ENCODE results near the gene DLX6. TPM values are rescaled to one million over a fixed set of nuclear protein-coding genes. Genes with fewer than 3 reads are reported as not detected.
A peak's percentile ranks its signal among the peaks of the same experiment; 100 is the strongest.

The DLX6 gene
- total RNA-seq, result under 1 TPM in 1 of 2 donors, not detected in 1; 0.24 TPM
- long read RNA-seq, result 0 reads

DNA sequence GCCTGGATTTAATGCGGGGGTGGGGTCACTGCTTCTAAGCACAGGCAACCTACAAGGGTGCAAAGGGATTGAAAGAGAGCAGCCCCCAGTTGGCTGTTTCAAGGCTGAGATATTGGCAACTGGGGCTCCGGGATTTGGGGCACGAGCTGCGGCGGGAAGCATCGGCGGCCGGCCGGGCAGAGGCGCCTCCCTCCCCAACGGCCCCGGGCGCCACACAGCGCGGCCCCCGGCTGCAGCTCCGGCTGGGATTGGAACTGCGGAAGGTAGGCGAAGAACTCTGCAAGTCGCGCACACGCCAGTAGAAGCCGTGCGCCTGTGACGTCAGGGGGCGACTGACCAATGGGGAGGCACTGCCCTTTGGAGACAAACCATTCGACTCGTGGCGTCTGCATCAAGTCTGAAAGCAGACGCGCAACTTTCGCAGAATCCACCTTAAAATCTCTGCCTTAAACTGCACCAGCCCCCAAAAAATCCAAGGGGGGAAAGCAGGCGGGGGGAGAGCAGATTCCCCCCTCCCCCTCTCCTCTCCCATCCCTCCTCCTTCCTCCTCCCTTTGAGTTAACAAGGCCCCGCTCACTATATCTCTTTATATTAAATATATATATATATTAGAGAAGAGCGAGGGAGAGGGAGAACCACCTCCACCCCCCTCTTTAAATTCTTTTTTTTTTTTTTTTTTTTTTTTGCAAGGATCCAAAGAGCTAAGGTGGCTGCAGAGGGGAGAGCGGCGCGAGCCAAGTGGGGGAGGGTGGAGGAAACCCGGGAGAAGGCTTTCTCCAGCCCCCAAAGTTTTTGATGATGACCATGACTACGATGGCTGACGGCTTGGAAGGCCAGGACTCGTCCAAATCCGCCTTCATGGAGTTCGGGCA is at the start of gene DLX6:
Gene DLX6 (plus strand): TSS at position 371 of the 872 bp plus-strand sequence. CDS start 425 bp downstream, at position 796.
- ATAC-seq, result peak; percentile 20 to 46

DNA sequence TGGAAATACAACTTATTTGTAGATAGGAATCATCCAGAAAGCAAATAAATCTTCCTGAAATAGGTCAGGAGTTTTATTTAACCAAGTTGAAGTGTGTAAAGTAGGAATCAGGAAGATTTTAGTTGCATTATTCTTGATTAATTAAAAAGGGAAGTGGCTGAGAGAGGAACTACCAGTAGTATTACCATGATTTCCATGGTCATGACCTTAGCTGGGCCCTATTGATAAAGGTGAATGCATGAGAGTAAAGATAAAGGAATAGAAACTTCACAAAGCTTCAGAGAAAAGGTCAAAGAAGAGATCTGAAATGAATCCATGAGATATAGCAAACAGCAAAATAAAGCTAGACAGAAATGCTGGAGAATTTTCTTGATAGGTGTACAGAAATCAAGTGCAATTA is 46.2 kb upstream of the DLX6 start:
- DNase-seq, result no peak
- ATAC-seq, result no peak
- intact Hi-C loops (cut with DNase I), result no loop called here

More for the DNA sequence above, at the start of gene DLX6:
- peak; percentile 56 for DNase-seq
- intact Hi-C loops (cut with DNase I), result no loop called here

DNA sequence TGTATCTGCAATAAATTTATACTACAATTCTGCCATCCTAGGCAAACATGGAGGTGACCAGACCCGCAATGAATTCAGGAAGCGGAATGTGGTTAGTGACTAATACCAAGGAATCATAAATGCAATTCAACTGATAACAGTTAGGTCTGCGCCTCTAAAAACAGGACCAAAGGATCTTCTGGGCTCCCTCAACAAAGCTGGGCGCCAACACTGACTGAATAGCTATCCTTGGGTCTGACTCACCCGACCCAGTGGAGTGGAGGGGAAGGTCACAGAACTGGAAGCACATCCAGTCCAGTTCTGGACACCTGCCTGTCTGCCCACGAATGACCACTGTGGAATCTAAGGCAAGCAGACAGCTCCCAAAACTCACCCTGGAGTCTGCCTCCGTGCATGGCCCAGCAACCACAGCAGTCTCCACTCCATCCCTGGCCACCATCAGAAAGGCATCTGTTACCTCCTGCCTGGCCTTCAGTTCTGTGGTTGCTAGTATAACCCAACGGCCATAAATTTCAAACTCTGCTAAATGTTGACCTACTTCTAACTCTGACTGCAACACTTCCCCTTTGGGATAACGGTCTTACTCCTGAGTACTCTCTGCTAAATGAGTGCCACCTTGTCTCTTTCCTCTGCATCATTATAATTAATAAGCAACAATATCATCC is 43.0 kb upstream of the DLX6 start:
- ATAC-seq (no peak), DNase-seq (no peak)
- intact Hi-C loops (cut with DNase I), result no loop called here

DNA sequence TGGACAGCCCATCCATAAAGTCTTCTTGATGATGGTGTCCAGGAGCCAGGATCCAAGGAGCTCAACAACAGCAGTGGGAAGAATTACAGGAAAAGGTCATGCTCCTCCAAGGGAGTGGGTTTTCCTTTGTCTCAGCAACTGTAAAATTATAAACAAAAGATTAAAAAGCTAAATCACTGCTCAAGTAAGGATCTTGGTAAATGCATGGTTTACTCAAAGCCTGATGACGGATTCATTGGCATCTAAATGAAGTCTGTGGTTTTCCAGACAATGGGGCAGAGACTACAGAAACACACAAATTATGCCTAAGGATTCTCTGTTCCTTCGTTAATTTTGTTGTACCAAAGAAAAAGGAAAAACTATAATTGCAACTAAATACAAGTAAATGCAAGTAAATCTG is 36.4 kb upstream of the DLX6 start:
- DNase-seq (no peak), ATAC-seq (no peak)
- intact Hi-C loops (cut with DNase I), result no loop called here

DNA sequence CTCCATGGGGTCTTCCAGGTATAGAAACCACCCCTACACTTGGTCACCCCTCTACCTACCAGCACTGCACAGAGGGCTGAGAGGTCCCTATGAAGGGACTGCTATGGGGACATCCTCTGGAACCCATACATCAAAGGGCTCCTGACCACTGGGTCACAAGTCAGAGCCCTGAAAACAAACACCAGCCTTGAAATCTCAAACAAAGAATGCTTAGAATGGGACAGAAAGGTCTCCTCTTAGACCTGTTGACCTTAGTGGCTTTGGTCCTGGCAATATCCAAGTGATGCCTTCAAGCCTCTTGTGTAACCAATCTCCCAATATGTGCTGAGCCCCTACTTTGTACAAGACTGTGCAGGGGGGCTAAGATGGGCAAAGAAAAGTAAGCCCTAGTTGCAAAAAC is 34.6 kb upstream of the DLX6 start:
- DNase-seq (no peak), ATAC-seq (no peak)
- intact Hi-C loops (cut with DNase I), result no loop called here

DNA sequence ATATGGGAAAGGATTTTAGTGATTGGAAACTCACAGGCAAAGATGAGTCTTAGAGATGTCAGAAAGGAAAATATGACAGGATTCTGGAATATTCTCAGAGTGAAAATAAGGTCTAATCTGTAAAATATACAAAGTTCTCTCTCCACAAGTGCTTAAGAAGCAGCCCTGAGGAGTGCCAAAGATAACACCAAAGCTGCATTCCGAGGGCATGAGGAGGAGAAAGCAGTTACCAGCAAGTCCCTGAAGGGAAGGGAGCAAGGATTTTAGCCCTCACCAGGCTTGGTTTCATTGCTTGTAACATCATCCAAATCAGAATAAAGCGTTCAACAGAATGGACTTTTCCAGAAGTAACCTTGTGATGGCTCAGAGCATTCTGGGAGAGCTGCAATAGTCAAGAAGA is 31.4 kb upstream of the DLX6 start:
- intact Hi-C loops (cut with DNase I), result no loop called here
- peak in 1 of 2 donors; percentile 22 for ATAC-seq
- DNase-seq, result no peak

DNA sequence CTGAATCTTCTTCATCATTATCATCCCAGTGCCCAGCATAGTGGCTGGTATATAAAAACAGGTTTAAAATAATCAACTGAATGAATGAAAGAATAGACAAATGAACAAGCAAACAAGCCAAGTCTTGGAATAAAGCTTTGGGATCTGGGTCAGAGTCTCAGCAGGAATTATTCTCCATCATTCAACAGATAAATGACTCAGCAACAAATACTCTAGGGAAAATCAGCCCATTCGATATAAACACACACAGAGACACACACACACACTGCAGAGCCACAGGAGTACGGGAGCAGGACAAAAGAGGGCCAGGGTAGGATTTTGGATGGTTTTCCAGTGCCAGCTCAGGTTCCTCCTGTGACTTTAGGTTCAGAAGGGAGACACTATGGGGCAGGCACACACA is 29.2 kb upstream of the DLX6 start:
- ATAC-seq (no peak), DNase-seq (no peak)
- intact Hi-C loops (cut with DNase I), result no loop called here

DNA sequence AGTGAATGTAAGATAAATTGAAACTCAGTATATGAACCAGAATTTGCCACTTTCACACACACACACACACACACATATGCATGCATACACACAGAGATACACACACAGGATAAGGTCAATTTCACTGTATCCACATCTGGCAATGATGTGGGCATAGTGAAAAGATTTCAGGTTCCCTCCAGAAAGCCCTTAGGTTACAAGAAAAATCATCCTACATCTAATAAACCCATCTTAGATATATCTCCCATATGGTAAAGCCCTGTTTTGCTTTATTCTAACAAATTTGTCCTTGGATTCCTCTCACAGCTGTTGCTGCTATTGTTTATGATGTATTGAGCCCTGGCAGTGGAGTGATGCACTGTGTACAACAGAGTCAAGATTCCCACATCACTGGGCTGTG is 27.9 kb upstream of the DLX6 start:
- ATAC-seq (no peak), DNase-seq (no peak)
- intact Hi-C loops (cut with DNase I), result no loop called here

GRCh38 chr7:96979551-96980276 is 25.6 kb upstream of the DLX6 start:
- DNase-seq, result no peak
- no peak for ATAC-seq
- intact Hi-C loops (cut with DNase I), result no loop called here

DNA sequence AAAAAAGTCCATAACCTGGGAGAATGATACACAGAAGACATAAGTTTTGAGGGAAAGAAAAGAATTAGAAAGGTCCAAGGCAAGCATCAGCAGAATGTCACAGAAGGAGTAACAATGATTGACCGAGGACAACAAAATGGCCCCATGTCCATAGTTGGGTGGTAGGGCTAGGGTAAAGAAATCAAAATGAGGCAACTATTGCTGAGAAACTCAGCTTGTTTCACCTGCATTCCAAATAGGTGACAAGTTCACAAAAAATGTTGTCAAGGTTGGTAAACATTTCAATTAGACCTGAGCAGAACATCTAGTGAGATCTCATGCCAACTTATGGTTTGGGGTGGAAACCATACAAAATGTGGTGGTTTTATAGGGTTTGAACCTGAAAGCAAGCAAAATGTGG is 22.8 kb upstream of the DLX6 start:
- ATAC-seq, result no peak
- DNase-seq, result no peak
- intact Hi-C loops (cut with DNase I), result no loop called here

DNA sequence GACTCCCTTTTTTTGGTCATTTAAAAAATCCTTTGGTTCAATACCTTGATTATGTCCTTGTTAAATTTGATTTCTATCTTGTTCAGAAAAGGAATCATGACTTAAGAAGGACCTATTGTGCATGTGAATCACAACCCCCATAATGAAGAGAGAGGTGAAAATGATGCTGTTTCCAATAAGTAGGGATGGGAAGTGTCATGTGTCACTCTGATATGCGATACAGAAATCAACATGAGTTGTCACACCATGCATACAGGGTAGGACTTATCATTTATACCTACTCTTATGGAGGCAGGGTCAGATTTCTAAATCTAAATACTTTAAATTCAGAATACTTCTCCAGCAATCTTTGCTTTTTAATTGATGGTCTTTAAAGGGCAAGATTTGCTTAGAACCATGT is 19.4 kb upstream of the DLX6 start:
- DNase-seq (no peak), ATAC-seq (no peak)
- intact Hi-C loops (cut with DNase I), result no loop called here

DNA sequence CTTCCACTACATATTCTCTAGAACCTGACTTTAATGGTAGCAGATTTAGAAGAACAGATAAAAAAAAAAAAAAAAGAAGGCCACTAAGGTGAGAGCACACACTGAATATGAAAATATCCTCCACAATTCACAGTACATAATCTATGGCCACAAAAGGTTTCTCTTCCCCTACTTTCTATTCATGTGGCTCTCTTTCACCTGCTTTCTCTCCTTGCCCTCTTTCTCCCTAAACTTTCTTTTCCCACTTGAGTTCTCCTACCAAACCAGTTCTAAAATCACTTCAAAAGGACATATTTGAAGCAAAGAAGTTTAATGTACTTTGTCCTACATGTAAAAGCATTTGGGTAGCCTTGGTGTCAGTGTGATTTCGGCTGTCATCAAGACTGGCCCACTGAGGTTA is 18.5 kb upstream of the DLX6 start:
- no peak for ATAC-seq
- intact Hi-C loops (cut with DNase I), result no loop called here
- DNase-seq, result no peak

- DNase-seq (no peak), ATAC-seq (no peak)
- intact Hi-C loops (cut with DNase I), result no loop called here
Measured at GRCh38 chr7:96987719-96988118, 17.6 kb upstream of the DLX6 start.

- DNase-seq (no peak), ATAC-seq (no peak)
- intact Hi-C loops (cut with DNase I), result no loop called here
Measured at GRCh38 chr7:96989241-96989858, 16.0 kb upstream of the DLX6 start.

- intact Hi-C loops (cut with DNase I), result no loop called here
- ATAC-seq (no peak), DNase-seq (no peak)
Measured at GRCh38 chr7:96989859-96990317, 15.5 kb upstream of the DLX6 start.

DNA sequence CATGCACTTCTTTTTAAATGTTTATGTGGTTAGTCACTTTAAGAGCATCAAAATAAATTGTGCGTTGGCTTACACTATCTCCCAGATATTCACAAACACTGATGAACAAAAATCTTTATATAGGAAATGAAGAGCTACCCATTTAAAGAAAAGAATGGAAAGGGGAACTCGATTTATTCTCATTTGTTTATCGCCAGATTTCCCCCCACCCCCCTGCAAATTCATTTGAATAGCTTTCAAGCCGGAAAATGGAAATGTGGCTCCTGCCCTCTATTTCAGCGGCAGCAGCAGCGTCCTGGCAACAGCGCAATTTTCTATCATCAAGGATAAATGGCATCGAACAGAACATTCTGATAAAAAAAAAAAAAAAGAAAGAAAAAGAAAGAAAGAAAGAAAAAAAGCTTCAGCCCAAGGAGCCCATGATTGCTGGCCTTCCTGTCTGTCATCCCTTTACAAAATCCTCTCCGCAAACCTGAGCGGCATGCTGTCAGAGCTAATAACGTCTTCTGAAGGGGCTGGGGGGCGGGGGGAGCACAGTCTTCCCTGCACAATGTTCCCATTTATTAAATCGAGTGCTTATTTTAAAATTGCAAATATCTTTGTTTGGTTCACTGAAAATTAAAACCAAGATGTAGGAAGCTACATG is 13.7 kb upstream of the DLX6 start:
- intact Hi-C loops (cut with DNase I), result no loop called here
- no peak for DNase-seq
- no peak for ATAC-seq

DNA sequence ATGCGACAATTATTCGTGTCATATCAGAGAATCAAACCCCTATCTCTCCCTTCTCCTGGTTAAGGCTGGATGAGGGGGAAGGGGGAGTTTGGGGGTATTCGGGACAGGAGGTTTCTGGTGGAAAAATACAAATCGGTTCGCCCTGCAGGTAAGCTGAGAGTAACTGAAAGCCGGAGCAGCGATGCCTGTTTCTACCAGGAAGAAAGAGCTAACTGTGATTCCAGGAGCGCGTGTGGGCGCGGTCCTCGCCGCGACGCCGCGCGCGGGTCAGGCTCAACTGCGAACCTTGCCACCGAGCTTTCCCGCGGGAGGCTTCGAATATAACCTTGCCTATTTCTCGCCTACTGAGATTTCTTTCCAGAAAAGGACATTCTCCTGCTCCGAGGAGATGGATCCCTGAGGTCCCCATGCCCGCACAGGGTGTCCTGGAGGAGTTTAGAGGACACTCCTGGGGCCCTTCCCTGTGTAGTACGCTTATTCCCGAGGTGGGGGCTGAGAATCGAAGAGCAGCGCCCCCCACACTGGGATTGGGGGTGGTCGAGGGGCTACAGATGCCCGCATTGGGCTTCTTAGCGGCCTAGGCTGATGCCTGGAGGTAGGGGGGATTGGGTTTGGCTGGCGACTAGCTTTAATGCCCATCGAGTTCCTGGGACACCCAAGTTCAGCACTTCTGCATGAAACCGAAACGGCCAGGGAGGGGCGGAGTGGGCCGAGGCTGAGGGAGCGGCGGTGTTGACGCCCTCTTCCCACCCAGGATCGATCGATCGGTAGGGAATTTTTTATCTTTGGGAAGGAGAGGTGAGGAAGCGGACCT is 13.0 kb upstream of the DLX6 start:
- DNase-seq (no peak), ATAC-seq (no peak)
- intact Hi-C loops (cut with DNase I), result no loop called here
